Daoy (cell line): ENCODE results near the gene EIF4G1. TPM values are rescaled to one million over a fixed set of nuclear protein-coding genes. Genes with fewer than 3 reads are reported as not detected.

ENCODE experiments used
- total RNA-seq: library from RNA; depleted of rRNA; stranded (reverse); fragments of >200 nt; shearing (Covaris generic); gene quantifications from 2 replicates; pipeline ENCODE4 v1.2.3, GENCODE V29; 2014; rRNA removed

The EIF4G1 gene
- total RNA-seq, 1 experiment from 2014 or later: 320 TPM

Other genes starting within 250 kb of the EIF4G1 start
- gene HTR3E, start 217.5 kb upstream of the EIF4G1 start, total RNA-seq: not detected in 2 replicates
- 53.5 and 57.9 TPM in 2 replicates for gene EIF2B5, start 179.2 kb upstream of the EIF4G1 start, total RNA-seq
- gene DVL3, start 159.2 kb upstream of the EIF4G1 start, total RNA-seq: 28.1 and 28.3 TPM in 2 replicates
- gene AP2M1, start 139.8 kb upstream of the EIF4G1 start, total RNA-seq: 397 and 510 TPM in 2 replicates
- gene ABCF3, start 128.4 kb upstream of the EIF4G1 start, total RNA-seq: 26.9 and 28.1 TPM in 2 replicates
- gene VWA5B2, start 85.0 kb upstream of the EIF4G1 start, total RNA-seq: not detected in 2 replicates
- gene ALG3, start 65.6 kb upstream of the EIF4G1 start, total RNA-seq: 50.8 and 60.0 TPM in 2 replicates
- 15.7 and 21.5 TPM in 2 replicates for gene EEF1AKMT4, start 64.9 kb upstream of the EIF4G1 start, total RNA-seq
- gene CAMK2N2, start 53.1 kb upstream of the EIF4G1 start, total RNA-seq: 0.11 and 0.95 TPM in 2 replicates
- not detected in 2 replicates for gene ECE2, start 38.6 kb upstream of the EIF4G1 start, total RNA-seq
- gene PSMD2, start 15.4 kb upstream of the EIF4G1 start, total RNA-seq: 984 and 1,516 TPM in 2 replicates
- gene FAM131A, start 23.0 kb downstream of the EIF4G1 start, total RNA-seq: 23.7 and 28.0 TPM in 2 replicates
- gene CLCN2, start 47.0 kb downstream of the EIF4G1 start, total RNA-seq: 3.5 and 4.7 TPM in 2 replicates
- gene POLR2H, start 47.1 kb downstream of the EIF4G1 start, total RNA-seq: 265 and 371 TPM in 2 replicates
- gene THPO, start 63.6 kb downstream of the EIF4G1 start, total RNA-seq: not detected in 2 replicates
- 0.11 and 1.6 TPM in 2 replicates for gene CHRD, start 65.4 kb downstream of the EIF4G1 start, total RNA-seq
- 1.4 and 1.8 TPM in 2 replicates for gene EPHB3, start 247.2 kb downstream of the EIF4G1 start, total RNA-seq